HFF-Myc (cell line): ENCODE results near the gene EFCAB11.

ENCODE experiments used
- DNase-seq: peaks from one replicate; pipeline ENCODE4 v3.0.0-alpha.2; 2011; ENCODE audit warnings: low read depth; ENCODE audit errors: extremely low read depth
- H3K4me3 ChIP-seq: replicated peaks from 2 replicates; pipeline ENCODE4 v1.5.1; 2011; ENCODE audit warnings: low read depth, mild to moderate bottlenecking, control low read depth, low read length
- TF ChIP-seq, protein P1 (sequence below): IDR thresholded peaks from 2 replicates; pipeline ENCODE4 v1.5.1; 2012; ENCODE audit warnings: mild to moderate bottlenecking, low read depth, low read length, control low read depth; ENCODE audit errors: missing control alignments

EFCAB11 gene

DNA sequence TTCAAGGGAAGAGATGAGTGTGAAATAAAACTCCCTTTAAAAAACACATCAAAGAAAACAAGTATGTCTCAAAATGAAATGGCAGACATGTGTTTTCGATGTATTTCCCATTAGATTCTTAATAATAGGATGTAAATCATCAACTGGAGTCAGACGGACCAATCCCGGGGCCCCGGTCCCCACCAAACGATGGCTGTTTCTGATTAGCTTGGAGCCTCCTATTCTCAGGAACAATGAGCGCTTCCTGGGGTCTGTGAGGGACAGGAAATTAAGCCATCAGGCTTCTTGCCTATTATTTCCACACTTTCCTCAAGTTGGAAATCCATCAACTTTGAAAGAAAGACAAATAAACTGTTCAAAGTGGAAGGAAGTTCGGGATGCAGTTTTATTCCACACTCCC is 179.4 kb downstream of the EFCAB11 start:
- no peak for DNase-seq
- no peak overlapping the region for H3K4me3 ChIP-seq
- TF ChIP-seq, protein P1, sequence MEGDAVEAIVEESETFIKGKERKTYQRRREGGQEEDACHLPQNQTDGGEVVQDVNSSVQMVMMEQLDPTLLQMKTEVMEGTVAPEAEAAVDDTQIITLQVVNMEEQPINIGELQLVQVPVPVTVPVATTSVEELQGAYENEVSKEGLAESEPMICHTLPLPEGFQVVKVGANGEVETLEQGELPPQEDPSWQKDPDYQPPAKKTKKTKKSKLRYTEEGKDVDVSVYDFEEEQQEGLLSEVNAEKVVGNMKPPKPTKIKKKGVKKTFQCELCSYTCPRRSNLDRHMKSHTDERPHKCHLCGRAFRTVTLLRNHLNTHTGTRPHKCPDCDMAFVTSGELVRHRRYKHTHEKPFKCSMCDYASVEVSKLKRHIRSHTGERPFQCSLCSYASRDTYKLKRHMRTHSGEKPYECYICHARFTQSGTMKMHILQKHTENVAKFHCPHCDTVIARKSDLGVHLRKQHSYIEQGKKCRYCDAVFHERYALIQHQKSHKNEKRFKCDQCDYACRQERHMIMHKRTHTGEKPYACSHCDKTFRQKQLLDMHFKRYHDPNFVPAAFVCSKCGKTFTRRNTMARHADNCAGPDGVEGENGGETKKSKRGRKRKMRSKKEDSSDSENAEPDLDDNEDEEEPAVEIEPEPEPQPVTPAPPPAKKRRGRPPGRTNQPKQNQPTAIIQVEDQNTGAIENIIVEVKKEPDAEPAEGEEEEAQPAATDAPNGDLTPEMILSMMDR: no peak

DNA sequence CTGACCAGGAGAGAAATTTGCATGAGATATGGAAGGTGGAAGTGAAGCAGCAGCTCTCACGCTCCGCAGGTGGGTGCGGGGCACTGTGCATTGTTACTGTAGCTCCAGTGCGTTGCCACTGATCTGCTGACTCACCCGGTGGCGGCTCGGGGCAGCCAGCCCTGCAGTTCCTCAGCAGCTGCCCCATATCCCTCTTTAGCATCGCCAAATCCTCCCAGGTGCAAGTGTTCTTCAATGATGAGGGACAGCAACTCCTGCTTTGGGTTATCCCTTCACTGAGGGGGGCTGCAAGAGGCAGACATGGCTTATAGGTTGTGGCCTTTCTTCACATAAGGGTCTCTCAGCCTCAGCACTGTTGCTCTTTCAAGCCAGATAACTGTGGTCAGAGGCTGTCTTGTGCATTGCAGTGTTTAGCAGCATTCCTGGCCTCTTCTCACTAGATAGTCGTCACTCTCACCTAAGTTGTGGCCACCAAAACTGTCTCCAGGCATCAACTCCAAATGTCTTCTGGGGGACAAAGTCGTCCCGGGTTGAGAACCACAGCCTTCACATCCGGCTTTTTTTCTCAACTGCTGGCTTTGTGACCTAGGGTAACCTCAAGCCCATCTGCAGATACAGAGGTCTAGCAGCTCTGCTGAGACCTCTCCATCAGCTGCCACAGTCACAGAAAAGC is 180.8 kb downstream of the EFCAB11 start:
- H3K4me3 ChIP-seq: no peak overlapping the region
- TF ChIP-seq, protein P1: no peak
- no peak for DNase-seq

DNA sequence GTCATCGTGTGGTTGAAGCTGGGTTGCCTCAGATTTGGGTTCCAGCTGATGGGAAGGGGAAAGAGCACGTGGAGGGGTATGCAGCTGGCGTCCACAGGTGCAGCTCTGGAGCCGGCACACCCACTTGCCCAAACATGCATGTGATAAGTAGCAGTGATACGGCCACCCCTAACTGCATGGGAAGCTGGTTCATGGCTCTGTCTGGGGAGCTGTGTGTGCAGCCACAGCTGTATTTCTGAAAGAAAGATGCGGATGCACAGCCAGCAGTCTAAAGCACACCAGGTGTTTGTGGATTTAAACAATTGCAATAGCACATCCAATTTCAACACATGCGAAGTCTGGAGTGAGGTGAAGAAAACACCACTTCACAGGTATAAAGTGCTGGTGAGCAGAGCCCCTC is 181.4 kb downstream of the EFCAB11 start:
- no peak overlapping the region for H3K4me3 ChIP-seq
- DNase-seq: no peak
- TF ChIP-seq, protein P1: no peak

DNA sequence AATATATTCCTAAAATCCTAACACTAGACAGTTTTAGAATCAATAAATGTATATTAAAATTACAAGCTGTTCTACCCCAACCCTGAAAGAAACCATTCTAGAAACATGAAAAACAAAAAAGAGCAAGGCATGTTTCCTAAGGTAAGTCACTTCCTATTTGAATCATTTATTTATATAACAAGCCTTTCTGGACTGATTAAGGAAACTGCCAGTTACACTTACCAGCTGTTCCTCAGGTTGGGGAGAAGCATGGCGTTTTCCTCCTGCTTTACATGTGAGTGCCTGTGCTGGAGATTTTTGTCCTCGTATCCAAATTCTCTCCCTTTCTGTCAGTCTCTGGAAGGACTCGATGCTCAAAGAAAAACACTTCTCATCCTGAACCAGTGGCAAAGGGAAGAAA is 183.3 kb downstream of the EFCAB11 start:
- no peak overlapping the region for H3K4me3 ChIP-seq
- TF ChIP-seq, protein P1: no peak
- no peak for DNase-seq

DNA sequence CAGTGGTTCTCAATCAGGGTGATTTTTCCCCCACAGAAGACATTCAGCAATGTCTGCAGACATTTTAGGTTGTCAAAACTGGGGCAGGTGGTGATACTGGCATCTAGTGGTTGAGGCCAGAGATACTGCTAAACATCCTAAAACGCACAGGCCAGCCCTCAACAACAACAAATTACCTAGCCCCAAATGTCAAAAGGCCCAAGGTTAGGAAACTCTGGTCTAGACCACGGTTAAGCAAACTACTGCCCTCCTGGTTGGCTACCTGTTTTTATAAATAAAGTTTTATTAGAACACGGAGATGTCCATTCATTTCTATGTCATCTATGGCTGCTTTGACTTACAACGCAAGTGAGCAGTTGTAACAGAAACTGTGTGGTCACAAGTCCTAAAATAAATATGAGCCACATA is 186.7 kb downstream of the EFCAB11 start:
- TF ChIP-seq, protein P1: peak; percentile 72
- DNase-seq: peak; percentile 15

DNA sequence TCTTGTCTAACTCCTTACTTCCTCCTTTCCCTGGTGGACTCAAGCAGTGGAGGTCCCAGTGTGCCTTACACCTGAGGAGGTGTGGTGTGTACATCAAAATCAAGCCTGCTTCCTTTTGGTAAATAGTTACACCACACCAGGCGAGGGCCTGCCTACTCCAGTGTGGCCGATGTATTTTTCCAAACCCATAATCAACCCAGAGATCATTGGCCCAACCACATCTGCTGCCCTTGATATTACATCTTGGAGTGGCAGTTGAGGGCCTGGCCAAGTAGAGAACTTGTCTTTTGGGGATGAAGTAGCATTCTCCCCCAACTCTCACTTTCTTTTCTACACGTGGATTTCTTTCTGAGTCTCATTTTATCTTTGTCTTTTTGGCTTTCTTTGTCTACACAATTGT is 187.4 kb downstream of the EFCAB11 start:
- DNase-seq: no peak
- H3K4me3 ChIP-seq: no peak overlapping the region
- TF ChIP-seq, protein P1: no peak

More for the DNA sequence above, 186.7 kb downstream of the EFCAB11 start:
- no peak overlapping the region for H3K4me3 ChIP-seq

DNA sequence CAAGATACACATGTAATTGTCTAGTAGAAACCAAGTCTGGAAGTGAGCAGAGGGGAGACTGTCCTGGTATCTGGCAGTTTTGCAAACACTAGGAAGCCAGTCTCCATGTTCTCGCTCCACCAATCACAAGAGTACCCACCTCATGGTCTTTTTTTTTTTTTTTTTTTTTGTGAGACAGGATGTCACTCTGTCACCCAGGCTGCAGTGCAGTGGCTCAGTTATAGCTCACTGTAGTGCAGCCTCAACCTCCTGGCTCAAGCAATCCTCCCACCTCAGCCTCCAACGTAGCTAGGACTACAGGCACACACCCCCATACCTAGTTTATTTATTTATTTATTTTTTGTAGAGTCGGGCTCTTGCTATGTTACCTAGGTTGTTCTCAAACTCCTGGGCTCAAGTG is 189.2 kb downstream of the EFCAB11 start:
- DNase-seq: no peak
- TF ChIP-seq, protein P1: no peak

More for the DNA sequence above, 189.2 kb downstream of the EFCAB11 start:
- no peak overlapping the region for H3K4me3 ChIP-seq
